Thymus (tissue), 11 donors: ENCODE measurements around the gene SLC22A6. TPM values are rescaled to one million over a fixed set of nuclear protein-coding genes. Genes with fewer than 3 reads are reported as not detected.
A peak's percentile ranks its signal among the peaks of the same experiment; 100 is the strongest.

Source experiments
- DNase-seq, 9 donors: peaks; one replicate each; pipeline ENCODE4 v3.0.0-alpha.2; 2013; ENCODE audit warnings: low spot score in 9 of 9, low read depth in 6 of 9, missing footprints in 1 of 9
- H3K27ac ChIP-seq, 2 donors: one replicate each; pipeline ENCODE4 v1.5.1; 2013; ENCODE audit warnings: control low read depth in 1 of 2, low read depth in 1 of 2, low read length in 1 of 2, mild to moderate bottlenecking in 1 of 2, moderate library complexity in 1 of 2
- H3K27me3 ChIP-seq, 2 donors: one replicate each; pipeline ENCODE4 v1.5.1; 2013; ENCODE audit warnings: low read length in 1 of 2; ENCODE audit not compliant: control insufficient read depth in 2 of 2, insufficient read depth in 1 of 2
- H3K36me3 ChIP-seq, 2 donors: one replicate each; pipeline ENCODE4 v1.5.1; 2013; ENCODE audit warnings: low read length in 1 of 2, mild to moderate bottlenecking in 1 of 2, moderate library complexity in 1 of 2; ENCODE audit not compliant: control insufficient read depth in 2 of 2, insufficient read depth in 2 of 2
- H3K4me1 ChIP-seq, 2 donors: one replicate each; pipeline ENCODE4 v1.5.1; 2013; ENCODE audit warnings: low read length in 2 of 2; ENCODE audit not compliant: control insufficient read depth in 2 of 2, insufficient read depth in 2 of 2
- H3K4me3 ChIP-seq, 2 donors: one replicate each; pipeline ENCODE4 v1.5.1; 2013; ENCODE audit warnings: low read length in 2 of 2, control low read depth in 1 of 2, mild to moderate bottlenecking in 1 of 2
- H3K9me3 ChIP-seq, 2 donors: one replicate each; pipeline ENCODE4 v1.5.1; 2013; ENCODE audit warnings: low read length in 1 of 2, mild to moderate bottlenecking in 1 of 2; ENCODE audit not compliant: control insufficient read depth in 2 of 2, insufficient read depth in 1 of 2
- WGBS: extraction: QIAGEN DNeasy Blood & Tissue Kit; methylation state at CpG from one replicate; pipeline ENCODE4 v1.1.7; 2013; 5-methylcytosine and 5-hydroxymethylcytosine counted together
- polyA plus RNA-seq: library from polyadenylated mRNA; stranded (reverse); fragments of 200-250 nt; gene quantifications from one replicate; pipeline ENCODE4 v1.2.3, GENCODE V29; 2013
- total RNA-seq: library from RNA; stranded (reverse); fragments of 120-200 nt; gene quantifications from one replicate; pipeline ENCODE4 v1.2.4, GENCODE V29; 2013
- donor health status: healthy.

The SLC22A6 gene
- total and polyA plus RNA-seq, 2 donors, result not detected

- no peaks in the 10 kb centered on the region for H3K4me1 ChIP-seq
- no peaks in the 10 kb centered on the region for H3K36me3 ChIP-seq
- peaks cover 0 to 3% of the 10 kb centered on the region in 2 donors for H3K27me3 ChIP-seq
- no peaks in the 10 kb centered on the region for H3K9me3 ChIP-seq
- no peak for DNase-seq
- H3K4me3 ChIP-seq, result no peak overlapping the region
- no peak overlapping the region for H3K27ac ChIP-seq
- WGBS, result 78% methylated on average over 2 of the region's 2 CpGs
Measured at GRCh38 chr11:62965574-62965973, 19.2 kb downstream of the SLC22A6 start.

- no peak overlapping the region for H3K27ac ChIP-seq
- no peaks in the 10 kb centered on the region for H3K9me3 ChIP-seq
- H3K4me1 ChIP-seq, result no peaks in the 10 kb centered on the region
- no peaks in the 10 kb centered on the region for H3K36me3 ChIP-seq
- 93% methylated on average over 3 of the region's 3 CpGs for WGBS
- H3K27me3 ChIP-seq, result no peaks in the 10 kb centered on the region
- DNase-seq, result no peak
- H3K4me3 ChIP-seq, result no peak overlapping the region
Measured at GRCh38 chr11:62962391-62962790, 22.4 kb downstream of the SLC22A6 start.

- DNase-seq, result no peak
- 94% methylated on average over 4 of the region's 4 CpGs for WGBS
Measured at GRCh38 chr11:62961017-62961570, 23.7 kb downstream of the SLC22A6 start.

GRCh38 chr11:62959422-62959980 is 25.3 kb downstream of the SLC22A6 start:
- Histone ChIP-seq H3K9me3 (no peaks in the 10 kb centered on the region), H3K27ac (no peak overlapping the region), H3K4me3 (no peak overlapping the region), H3K27me3 (no peaks in the 10 kb centered on the region), H3K36me3 (no peaks in the 10 kb centered on the region), H3K4me1 (no peaks in the 10 kb centered on the region)
- DNase-seq, result no peak
- 91% methylated on average over 1 of the region's 1 CpG for WGBS

More at GRCh38 chr11:62961017-62961570, 23.7 kb downstream of the SLC22A6 start:
- H3K27me3 ChIP-seq, result no peaks in the 10 kb centered on the region
- H3K4me3 ChIP-seq, result no peak overlapping the region
- no peaks in the 10 kb centered on the region for H3K4me1 ChIP-seq
- no peaks in the 10 kb centered on the region for H3K36me3 ChIP-seq
- no peaks in the 10 kb centered on the region for H3K9me3 ChIP-seq
- no peak overlapping the region for H3K27ac ChIP-seq

GRCh38 chr11:62958547-62959421 is 26.0 kb downstream of the SLC22A6 start:
- no peak for DNase-seq
- no peak overlapping the region for H3K4me3 ChIP-seq
- no peaks in the 10 kb centered on the region for H3K36me3 ChIP-seq
- H3K4me1 ChIP-seq, result no peaks in the 10 kb centered on the region
- H3K9me3 ChIP-seq, result no peaks in the 10 kb centered on the region
- peak overlapping the region in 1 of 2 donors; percentile 1 for H3K27ac ChIP-seq
- WGBS, result 60% methylated on average over 11 of the region's 11 CpGs
- H3K27me3 ChIP-seq, result no peaks in the 10 kb centered on the region

GRCh38 chr11:62957147-62957546 is 27.6 kb downstream of the SLC22A6 start:
- no peak for DNase-seq
- H3K4me3 ChIP-seq, result no peak overlapping the region
- H3K9me3 ChIP-seq, result no peaks in the 10 kb centered on the region
- 97% methylated on average over 2 of the region's 2 CpGs for WGBS
- H3K36me3 ChIP-seq, result no peaks in the 10 kb centered on the region
- no peak overlapping the region for H3K27ac ChIP-seq
- H3K27me3 ChIP-seq, result no peaks in the 10 kb centered on the region
- no peaks in the 10 kb centered on the region for H3K4me1 ChIP-seq

GRCh38 chr11:62954478-62954877 is 30.3 kb downstream of the SLC22A6 start:
- H3K4me3 ChIP-seq, result no peak overlapping the region
- no peaks in the 10 kb centered on the region for H3K4me1 ChIP-seq
- no peak for DNase-seq
- H3K36me3 ChIP-seq, result no peaks in the 10 kb centered on the region
- H3K27ac ChIP-seq, result no peak overlapping the region
- 86% methylated on average over 5 of the region's 5 CpGs for WGBS
- H3K9me3 ChIP-seq, result no peaks in the 10 kb centered on the region
- H3K27me3 ChIP-seq, result no peaks in the 10 kb centered on the region

- Histone ChIP-seq H3K36me3 (no peaks in the 10 kb centered on the region), H3K4me1 (no peaks in the 10 kb centered on the region), H3K9me3 (no peaks in the 10 kb centered on the region), H3K4me3 (no peak overlapping the region), H3K27ac (no peak overlapping the region), H3K27me3 (peaks cover 0 to 1% of the 10 kb centered on the region in 2 donors)
- WGBS, result 94% methylated on average over 4 of the region's 4 CpGs
- DNase-seq, result no peak
Measured at GRCh38 chr11:62953811-62954210, 31.0 kb downstream of the SLC22A6 start.

- Histone ChIP-seq H3K4me3 (no peak overlapping the region), H3K9me3 (no peaks in the 10 kb centered on the region), H3K27ac (no peak overlapping the region), H3K27me3 (peaks cover 0 to 3% of the 10 kb centered on the region in 2 donors), H3K36me3 (no peaks in the 10 kb centered on the region), H3K4me1 (no peaks in the 10 kb centered on the region)
- DNase-seq, result no peak
- 82% methylated on average over 7 of the region's 7 CpGs for WGBS
Measured at GRCh38 chr11:62948765-62949320, 35.9 kb downstream of the SLC22A6 start.
